Measurements from ENCODE around the gene NMT1.

The NMT1 gene

GRCh38 chr17:45018848-45019711 is 42.0 kb upstream of the NMT1 start:
- H3K4me3 ChIP-seq (ENCODE audit: low read depth, low read length): peak overlapping the region; percentile 56
- TF ChIP-seq CTCF (IDR thresholded peaks at IDR 0.05; ENCODE audit: low read depth, low read length): no peak

GRCh38 chr17:45020354-45021138 is 40.6 kb upstream of the NMT1 start:
- H3K4me3 ChIP-seq (ENCODE audit: low read depth, low read length): no peak overlapping the region

GRCh38 chr17:45021607-45022287 is 39.4 kb upstream of the NMT1 start:
- TF ChIP-seq CTCF (IDR thresholded peaks at IDR 0.05; ENCODE audit: low read depth, low read length): peak; percentile 52
- H3K4me3 ChIP-seq (ENCODE audit: low read depth, low read length): peak overlapping the region; percentile 44

More at GRCh38 chr17:45020354-45021138, 40.6 kb upstream of the NMT1 start:
- no peak for TF ChIP-seq CTCF (IDR thresholded peaks at IDR 0.05; ENCODE audit: low read depth, low read length)

- no peak overlapping the region for H3K4me3 ChIP-seq (ENCODE audit: low read depth, low read length)
- no peak for TF ChIP-seq CTCF (IDR thresholded peaks at IDR 0.05; ENCODE audit: low read depth, low read length)
These were observed 38.8 kb upstream of the NMT1 start for GRCh38 chr17:45022288-45022648.

GRCh38 chr17:45022655-45023339 is 38.3 kb upstream of the NMT1 start:
- H3K4me3 ChIP-seq (ENCODE audit: low read depth, low read length): no peak overlapping the region
- TF ChIP-seq CTCF (IDR thresholded peaks at IDR 0.05; ENCODE audit: low read depth, low read length): no peak

- no peak for TF ChIP-seq CTCF (IDR thresholded peaks at IDR 0.05; ENCODE audit: low read depth, low read length)
These were observed 32.0 kb upstream of the NMT1 start for GRCh38 chr17:45029096-45029495.

More at GRCh38 chr17:45029096-45029495, 32.0 kb upstream of the NMT1 start:
- H3K4me3 ChIP-seq (ENCODE audit: low read depth, low read length): no peak overlapping the region

All from WI38 (cell line).